Lung (tissue), 12 donors: ENCODE results near the gene MYRIP. TPM values are rescaled to one million over a fixed set of nuclear protein-coding genes. Genes with fewer than 3 reads are reported as not detected.

Source experiments
- ATAC-seq: fragments of 200-7000 bp; cut with Tn5 transposase; one replicate; pipeline ENCODE4 v1.9.1; 2020; ENCODE audit warnings: moderate number of reproducible peaks; ENCODE audit not compliant: insufficient read depth, low FRiP score
- DNase-seq, 3 donors: peaks; one replicate each; pipeline ENCODE4 v3.0.0-alpha.2; 2013 to 2017
- H3K27ac ChIP-seq, 2 donors: one replicate each; pipeline ENCODE4 v1.5.1; 2013; ENCODE audit warnings: mild to moderate bottlenecking in 2 of 2, moderate library complexity in 2 of 2, control low read depth in 1 of 2, inconsistent platforms in 1 of 2, low read depth in 1 of 2, low read length in 1 of 2
- H3K27me3 ChIP-seq, 3 donors: one replicate each; pipeline ENCODE4 v1.5.1; 2013; ENCODE audit warnings: low read length in 2 of 3; ENCODE audit not compliant: control insufficient read depth in 3 of 3, insufficient read depth in 3 of 3
- H3K36me3 ChIP-seq, 4 donors: one replicate each; pipeline ENCODE4 v1.5.1; 2013; ENCODE audit warnings: low read length in 4 of 4, mild to moderate bottlenecking in 1 of 4, moderate library complexity in 1 of 4; ENCODE audit not compliant: control insufficient read depth in 4 of 4, insufficient read depth in 4 of 4
- H3K4me1 ChIP-seq, 5 donors: one replicate each; pipeline ENCODE4 v1.5.1; 2013; ENCODE audit warnings: low read length in 5 of 5, mild to moderate bottlenecking in 2 of 5, moderate library complexity in 1 of 5; ENCODE audit not compliant: control insufficient read depth in 5 of 5, insufficient read depth in 5 of 5
- H3K4me3 ChIP-seq: one replicate; pipeline ENCODE4 v1.5.1; 2013; ENCODE audit warnings: mild to moderate bottlenecking, control low read depth, moderate library complexity
- H3K9ac ChIP-seq, 2 donors: one replicate each; pipeline ENCODE4 v1.5.1; 2013; ENCODE audit warnings: low read length in 2 of 2, control low read depth in 1 of 2; ENCODE audit not compliant: insufficient read depth in 1 of 2
- H3K9me3 ChIP-seq, 4 donors: one replicate each; pipeline ENCODE4 v1.5.1; 2013; ENCODE audit warnings: low read length in 3 of 4, mild to moderate bottlenecking in 1 of 4, moderate library complexity in 1 of 4; ENCODE audit not compliant: control insufficient read depth in 4 of 4, insufficient read depth in 3 of 4
- WGBS, 2 donors: extraction: QIAGEN DNeasy Blood & Tissue Kit; methylation state at CpG; one replicate each; pipeline ENCODE4 v1.1.7; 2013; 5-methylcytosine and 5-hydroxymethylcytosine counted together
- polyA plus RNA-seq, 2 donors: library from polyadenylated mRNA; stranded (reverse); fragments of 200-250 nt; gene quantifications; one replicate each; pipeline ENCODE4 v1.2.1, GENCODE V29; 2013
- total RNA-seq, 2 donors: library from RNA; depleted of rRNA in 1 of 2; stranded (reverse); fragments of >200 nt in 1 of 2; gene quantifications; one replicate each; pipeline ENCODE4 v1.2.1, GENCODE V29; 2014 to 2021
- TF ChIP-seq, protein P1 (sequence below): IDR thresholded peaks from 2 replicates; pipeline ENCODE4 v1.5.1; 2012; ENCODE audit warnings: mild to moderate bottlenecking; ENCODE audit errors: control extremely low read depth, extremely low read depth
- donor health status: control.
- donor health status: control.
- donor health status: Bipolar disorder and iron deficiency.
- donor health status: healthy.
- donor health status: DM: yes; HTN: yes; CAD: no.

MYRIP gene
- total and polyA plus RNA-seq, 4 donors = 0.30 to 2.5 (median 0.77) TPM

DNA sequence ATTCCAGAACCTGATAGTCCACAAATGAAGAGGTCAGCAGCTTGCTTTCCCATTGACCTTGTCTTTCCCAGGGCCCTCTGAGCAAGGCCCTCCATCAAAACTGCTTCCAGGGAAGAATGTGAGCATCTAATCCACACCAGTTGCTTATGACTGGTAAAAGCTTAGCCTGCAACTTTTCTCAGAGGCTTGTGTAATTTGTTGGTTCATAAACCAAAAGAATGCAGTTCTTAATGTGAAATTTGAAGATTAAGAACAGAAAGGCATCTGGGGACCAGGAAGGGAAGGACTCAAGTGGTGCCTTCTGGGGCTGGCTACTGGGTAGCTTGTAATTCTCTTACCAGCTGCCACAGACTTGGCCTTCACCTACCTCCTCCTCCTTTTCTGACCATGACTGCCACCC lies 439.2 kb downstream of the MYRIP start:
- peaks cover 0 to 3% (median 0%) of the 10 kb centered on the region in 4 donors for H3K36me3 ChIP-seq
- TF ChIP-seq, protein P1, sequence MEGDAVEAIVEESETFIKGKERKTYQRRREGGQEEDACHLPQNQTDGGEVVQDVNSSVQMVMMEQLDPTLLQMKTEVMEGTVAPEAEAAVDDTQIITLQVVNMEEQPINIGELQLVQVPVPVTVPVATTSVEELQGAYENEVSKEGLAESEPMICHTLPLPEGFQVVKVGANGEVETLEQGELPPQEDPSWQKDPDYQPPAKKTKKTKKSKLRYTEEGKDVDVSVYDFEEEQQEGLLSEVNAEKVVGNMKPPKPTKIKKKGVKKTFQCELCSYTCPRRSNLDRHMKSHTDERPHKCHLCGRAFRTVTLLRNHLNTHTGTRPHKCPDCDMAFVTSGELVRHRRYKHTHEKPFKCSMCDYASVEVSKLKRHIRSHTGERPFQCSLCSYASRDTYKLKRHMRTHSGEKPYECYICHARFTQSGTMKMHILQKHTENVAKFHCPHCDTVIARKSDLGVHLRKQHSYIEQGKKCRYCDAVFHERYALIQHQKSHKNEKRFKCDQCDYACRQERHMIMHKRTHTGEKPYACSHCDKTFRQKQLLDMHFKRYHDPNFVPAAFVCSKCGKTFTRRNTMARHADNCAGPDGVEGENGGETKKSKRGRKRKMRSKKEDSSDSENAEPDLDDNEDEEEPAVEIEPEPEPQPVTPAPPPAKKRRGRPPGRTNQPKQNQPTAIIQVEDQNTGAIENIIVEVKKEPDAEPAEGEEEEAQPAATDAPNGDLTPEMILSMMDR = no peak
- no peak overlapping the region for H3K4me3 ChIP-seq
- no peak for DNase-seq
- H3K4me1 ChIP-seq = peaks cover 0 to 7% (median 0%) of the 10 kb centered on the region in 5 donors
- no peak for ATAC-seq
- no peak overlapping the region for H3K9ac ChIP-seq
- peaks cover 0 to 3% (median 0%) of the 10 kb centered on the region in 4 donors for H3K9me3 ChIP-seq
- no peak overlapping the region for H3K27ac ChIP-seq
- no peaks in the 10 kb centered on the region for H3K27me3 ChIP-seq

DNA sequence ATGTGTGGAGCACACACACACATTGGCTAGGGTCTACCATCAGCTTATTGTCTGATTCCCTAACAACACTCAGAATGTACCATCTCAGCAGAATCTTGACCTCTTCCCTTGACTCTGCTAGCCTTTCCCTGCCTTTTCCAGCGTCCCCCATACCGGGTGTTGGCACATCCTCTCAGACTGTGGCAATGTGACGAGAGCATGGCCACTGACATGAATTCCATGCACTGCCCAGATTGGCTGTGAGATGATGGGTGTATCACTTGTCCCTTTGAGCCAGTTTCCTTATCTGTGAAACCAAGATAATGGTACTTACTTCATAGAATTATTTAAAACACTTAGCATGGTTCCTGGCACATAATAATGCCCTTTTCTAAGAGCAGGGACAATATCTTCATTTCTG lies 439.8 kb downstream of the MYRIP start:
- H3K9me3 ChIP-seq = peaks cover 0 to 3% (median 0%) of the 10 kb centered on the region in 4 donors
- peak overlapping the region in 1 of 2 donors; percentile 35 for H3K27ac ChIP-seq
- 86 to 87% methylated on average over 3 of the region's 3 CpGs for WGBS, 2 donors
- peaks cover 0 to 7% (median 0%) of the 10 kb centered on the region in 5 donors for H3K4me1 ChIP-seq
- peaks cover 0 to 3% (median 0%) of the 10 kb centered on the region in 4 donors for H3K36me3 ChIP-seq
- no peak overlapping the region for H3K4me3 ChIP-seq
- no peak overlapping the region for H3K9ac ChIP-seq
- H3K27me3 ChIP-seq = no peaks in the 10 kb centered on the region
- DNase-seq (no peak), ATAC-seq (no peak)
- TF ChIP-seq, protein P1 = no peak

DNA sequence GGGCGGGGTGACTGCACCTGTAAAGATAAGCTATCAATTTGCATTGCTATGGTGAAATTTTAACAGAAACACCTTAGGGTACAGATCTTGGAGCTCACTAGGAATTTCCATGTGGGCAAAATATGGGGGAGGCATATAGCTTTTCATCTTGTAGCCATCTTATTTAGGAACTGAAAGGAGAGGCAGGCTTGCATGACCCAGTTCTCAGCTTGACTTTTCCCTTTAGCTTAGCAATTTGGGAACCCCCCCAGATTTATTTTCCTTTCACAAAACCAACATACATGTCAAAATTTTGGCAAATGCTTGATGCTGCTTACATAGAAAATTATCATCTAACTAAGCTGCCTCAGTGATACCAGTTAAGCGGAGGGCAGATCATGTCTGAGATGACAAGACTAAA lies 445.1 kb downstream of the MYRIP start:
- TF ChIP-seq, protein P1 = no peak
- 92 to 98% methylated on average over 2 of the region's 2 CpGs for WGBS, 2 donors
- H3K27ac ChIP-seq = no peak overlapping the region

DNA sequence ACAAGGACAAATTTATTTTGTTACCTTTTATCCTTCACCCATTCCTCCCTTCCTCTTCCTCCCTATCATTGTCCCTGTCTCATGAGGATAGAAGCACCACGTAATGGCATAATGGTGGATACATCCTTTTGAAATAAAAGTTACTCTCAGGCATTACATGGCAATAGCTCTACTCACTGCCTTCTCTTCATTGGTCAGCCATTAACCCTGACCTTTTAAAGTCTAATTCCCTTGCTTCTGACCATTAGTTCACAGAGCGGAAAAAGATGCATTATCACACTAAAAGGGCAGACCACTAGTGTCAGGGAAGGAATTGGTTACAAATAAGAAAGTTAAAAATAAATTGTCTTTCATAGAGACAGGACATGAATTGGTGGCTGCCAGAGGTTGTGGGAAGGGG lies 445.5 kb downstream of the MYRIP start:
- 84% methylated on average over 2 of the region's 2 CpGs for WGBS, 2 donors
- Histone ChIP-seq H3K27ac (no peak overlapping the region), H3K9me3 (no peaks in the 10 kb centered on the region), H3K4me3 (no peak overlapping the region), H3K4me1 (peaks cover 0 to 5% (median 0%) of the 10 kb centered on the region in 5 donors), H3K27me3 (no peaks in the 10 kb centered on the region), H3K36me3 (no peaks in the 10 kb centered on the region), H3K9ac (no peak overlapping the region)
- TF ChIP-seq, protein P1 = no peak
- DNase-seq (no peak), ATAC-seq (no peak)

More for the DNA sequence above, 445.1 kb downstream of the MYRIP start:
- Histone ChIP-seq H3K4me1 (peaks cover 0 to 3% (median 0%) of the 10 kb centered on the region in 5 donors), H3K27me3 (no peaks in the 10 kb centered on the region), H3K4me3 (no peak overlapping the region), H3K36me3 (no peaks in the 10 kb centered on the region), H3K9me3 (no peaks in the 10 kb centered on the region), H3K9ac (no peak overlapping the region)
- no peak for DNase-seq
- ATAC-seq = no peak
